Tibial artery (tissue), 4 donors: Measurements from ENCODE around the gene CDC45.
A peak's percentile ranks its signal among the peaks of the same experiment; 100 is the strongest.

Source experiments
- DNase-seq, 2 donors: peaks; one replicate each; pipeline ENCODE4 v3.0.0-alpha.2; 2019
- H3K27ac ChIP-seq, 2 donors: fragments of 200-600 bp; sonication (generic) in 1 of 2; 1 replicate in 1 of 2; 2 replicates in 1 of 2; pipeline ENCODE4 v1.5.1; 2018 to 2019; ENCODE audit warnings: mild to moderate bottlenecking in 1 of 2
- H3K27me3 ChIP-seq, 2 donors: fragments of 200-600 bp; sonication (generic) in 1 of 2; one replicate each; pipeline versions ENCODE4 v1.5.1 to v1.6.0; 2016 to 2019
- H3K36me3 ChIP-seq, 3 donors: fragments of 200-600 bp; sonication (generic) in 2 of 3; one replicate each; pipeline ENCODE4 v1.5.1; 2016 to 2019; ENCODE audit warnings: mild to moderate bottlenecking in 2 of 3
- H3K4me1 ChIP-seq, 4 donors: fragments of 200-600 bp; sonication (generic) in 2 of 4; 1 replicate in 3 of 4; 2 replicates in 1 of 4; pipeline ENCODE4 v1.5.1; 2016 to 2019
- H3K4me3 ChIP-seq, 2 donors: fragments of 200-600 bp; sonication (generic) in 1 of 2; 1 replicate in 1 of 2; 2 replicates in 1 of 2; pipeline ENCODE4 v1.5.1; 2018 to 2019; ENCODE audit warnings: mild to moderate bottlenecking in 2 of 2
- H3K9me3 ChIP-seq, 3 donors: fragments of 200-600 bp; sonication (generic) in 1 of 3; one replicate each; pipeline ENCODE4 v1.5.1; 2016 to 2019
- CTCF ChIP-seq, 2 experiments: fragments of 200-600 bp in 1 of 2; fragments of 450-650 bp in 1 of 2; IDR thresholded peaks; one replicate each; pipeline ENCODE4 v1.5.1; 2017 to 2019; ENCODE audit warnings: antibody characterized with exemption in 2 of 2, mild to moderate bottlenecking in 1 of 2, moderate library complexity in 1 of 2
- intact Hi-C: fragments of 100-400 bp; cut with DNase I; formaldehyde crosslinking; loops from one replicate; pipeline ENCODE4 v1.15.0; 2023; ENCODE audit warnings: low total_unique reads

Gene CDC45

GRCh38 chr22:19524170-19525115 is 44.7 kb downstream of the CDC45 start, which contains the start of gene CLDN5:
CLDN5 (minus strand) TSS chr22:19524410; CDS start chr22:19524255, 155 bp downstream.
- no peak for TF ChIP-seq CTCF (IDR thresholded peaks at IDR 0.05)
- Histone ChIP-seq H3K36me3 (no peaks in the 10 kb centered on the region), H3K27me3 (peaks cover 0 to 68% of the 10 kb centered on the region in 2 donors), H3K4me1 (peaks cover 0 to 19% (median 16%) of the 10 kb centered on the region in 4 donors), H3K9me3 (no peaks in the 10 kb centered on the region), H3K4me3 (peak within 1 kb of the TSS; percentile 34 to 44), H3K27ac (no peak within 1 kb of the TSS)
- DNase-seq: peak in 1 of 2 donors; percentile 69
- intact Hi-C loops: no loop called here

DNA sequence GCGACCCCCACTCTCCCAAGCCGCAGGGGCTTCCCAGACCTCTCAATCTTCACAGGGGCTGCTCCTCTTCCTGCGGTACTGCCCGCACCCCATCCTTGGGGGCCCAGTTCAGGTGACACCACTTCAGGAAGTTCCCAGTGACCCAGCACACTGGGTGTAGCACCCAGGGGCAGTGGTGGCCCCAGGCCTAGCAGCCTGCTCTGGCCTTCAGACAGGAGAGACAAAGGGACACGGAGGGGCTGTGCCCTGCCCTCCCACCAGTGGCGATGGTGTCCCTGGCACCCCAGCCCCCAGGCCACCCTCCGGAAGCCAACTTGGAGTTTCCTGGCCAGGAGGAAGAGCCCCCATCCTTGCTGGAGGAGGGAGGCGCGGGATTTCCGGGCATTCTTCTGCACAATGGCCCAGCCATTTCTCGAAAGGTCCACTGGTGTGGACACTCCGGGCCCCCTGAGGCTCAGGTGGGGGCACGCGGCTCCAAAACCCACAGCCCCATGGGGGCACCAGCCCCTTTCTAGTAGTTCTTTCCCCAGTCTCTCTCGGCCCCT is 45.5 kb downstream of the CDC45 start:
- no peaks in the 10 kb centered on the region for H3K36me3 ChIP-seq
- DNase-seq: no peak
- intact Hi-C loops: no loop called here

GRCh38 chr22:19525666-19526065 is 45.9 kb downstream of the CDC45 start:
- intact Hi-C loops: no loop called here
- Histone ChIP-seq H3K4me3 (no peak overlapping the region), H3K9me3 (no peaks in the 10 kb centered on the region), H3K27ac (no peak overlapping the region), H3K36me3 (no peaks in the 10 kb centered on the region), H3K4me1 (peaks cover 0 to 19% (median 16%) of the 10 kb centered on the region in 4 donors), H3K27me3 (peaks cover 0 to 68% of the 10 kb centered on the region in 2 donors)
- TF ChIP-seq CTCF (IDR thresholded peaks at IDR 0.05): no peak
- DNase-seq: peak in 1 of 2 donors; percentile 54

More for the DNA sequence above, 45.5 kb downstream of the CDC45 start:
- H3K27me3 ChIP-seq: peaks cover 0 to 68% of the 10 kb centered on the region in 2 donors
- no peak overlapping the region for H3K27ac ChIP-seq
- H3K4me1 ChIP-seq: peaks cover 0 to 19% (median 16%) of the 10 kb centered on the region in 4 donors
- no peak for TF ChIP-seq CTCF (IDR thresholded peaks at IDR 0.05)
- H3K9me3 ChIP-seq: no peaks in the 10 kb centered on the region
- peak overlapping the region; percentile 22 to 44 for H3K4me3 ChIP-seq

DNA sequence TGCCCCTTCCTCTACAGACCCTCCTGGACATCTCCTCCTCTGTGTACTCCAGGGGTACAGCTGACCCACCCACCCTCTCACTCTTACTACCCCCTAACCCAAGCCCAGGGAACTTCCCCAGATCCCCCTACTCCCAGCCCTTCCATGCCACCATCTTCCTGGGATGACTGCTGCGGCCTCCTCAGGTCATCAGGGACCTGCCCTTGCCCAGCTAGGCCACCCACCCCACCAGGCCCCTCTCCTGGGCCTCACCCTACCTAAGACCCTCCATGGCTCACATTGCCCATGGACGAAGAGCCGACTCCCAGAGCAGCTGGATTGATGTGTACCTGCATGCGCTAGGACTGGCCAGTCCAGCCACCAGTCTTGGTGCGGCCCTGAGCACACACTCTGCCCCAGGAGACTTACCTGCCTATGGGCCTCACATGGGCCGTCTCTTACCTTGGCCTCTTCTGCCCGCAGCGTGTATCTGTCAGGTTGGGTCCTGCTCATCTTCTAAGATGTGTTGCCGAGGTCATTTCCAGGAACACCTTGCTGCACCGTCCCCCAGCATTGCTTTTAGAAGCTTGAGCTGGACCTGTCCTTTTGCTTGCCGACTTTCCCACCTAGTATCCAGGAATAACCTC is 46.5 kb downstream of the CDC45 start:
- H3K27me3 ChIP-seq: peaks cover 0 to 68% of the 10 kb centered on the region in 2 donors
- H3K36me3 ChIP-seq: no peaks in the 10 kb centered on the region
- peak in 1 of 2 donors; percentile 39 for DNase-seq
- intact Hi-C loops: no loop called here
- H3K4me1 ChIP-seq: peaks cover 0 to 19% (median 16%) of the 10 kb centered on the region in 4 donors
- H3K4me3 ChIP-seq: no peak overlapping the region
- no peak for TF ChIP-seq CTCF (IDR thresholded peaks at IDR 0.05)
- no peaks in the 10 kb centered on the region for H3K9me3 ChIP-seq
- H3K27ac ChIP-seq: no peak overlapping the region

GRCh38 chr22:19526702-19527111 is 47.0 kb downstream of the CDC45 start:
- Histone ChIP-seq H3K36me3 (no peaks in the 10 kb centered on the region), H3K9me3 (no peaks in the 10 kb centered on the region), H3K4me1 (peaks cover 0 to 19% (median 16%) of the 10 kb centered on the region in 4 donors), H3K4me3 (no peak overlapping the region), H3K27ac (no peak overlapping the region), H3K27me3 (peaks cover 0 to 68% of the 10 kb centered on the region in 2 donors)
- intact Hi-C loops: no loop called here
- no peak for TF ChIP-seq CTCF (IDR thresholded peaks at IDR 0.05)
- DNase-seq: peak in 1 of 2 donors; percentile 44
